ENCODE measurements around the gene CEP135. TPM values are rescaled to one million over a fixed set of nuclear protein-coding genes. Genes with fewer than 3 reads are reported as not detected.

The CEP135 gene
- total RNA-seq, 4 donors from 2014 or later, result 0.71 to 1.3 (median 1.1) TPM

DNA sequence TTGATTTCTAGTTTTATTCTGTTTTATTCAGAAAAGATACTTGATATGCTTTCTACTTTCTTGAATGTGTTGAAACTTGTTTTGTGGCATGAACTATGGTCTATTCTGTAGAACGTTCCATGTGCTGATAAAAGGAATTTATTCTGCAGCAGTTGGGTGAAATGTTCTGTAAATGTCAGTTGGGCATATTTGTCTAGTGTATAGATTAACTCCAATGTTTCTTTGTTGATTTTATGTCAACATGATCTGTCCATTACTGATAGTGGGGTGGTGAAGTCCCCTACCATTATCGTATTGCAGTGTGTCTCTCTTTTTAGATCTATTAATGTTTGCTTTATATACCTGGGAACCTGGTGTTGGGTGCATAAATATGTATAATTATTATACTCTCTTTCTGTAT, 55.5 kb downstream of the CEP135 start:
- no peak overlapping the region for H3K27ac ChIP-seq
- intact Hi-C loops (cut with DNase I; ENCODE audit: low total_unique reads), result no loop called here
- TF ChIP-seq, protein P1, sequence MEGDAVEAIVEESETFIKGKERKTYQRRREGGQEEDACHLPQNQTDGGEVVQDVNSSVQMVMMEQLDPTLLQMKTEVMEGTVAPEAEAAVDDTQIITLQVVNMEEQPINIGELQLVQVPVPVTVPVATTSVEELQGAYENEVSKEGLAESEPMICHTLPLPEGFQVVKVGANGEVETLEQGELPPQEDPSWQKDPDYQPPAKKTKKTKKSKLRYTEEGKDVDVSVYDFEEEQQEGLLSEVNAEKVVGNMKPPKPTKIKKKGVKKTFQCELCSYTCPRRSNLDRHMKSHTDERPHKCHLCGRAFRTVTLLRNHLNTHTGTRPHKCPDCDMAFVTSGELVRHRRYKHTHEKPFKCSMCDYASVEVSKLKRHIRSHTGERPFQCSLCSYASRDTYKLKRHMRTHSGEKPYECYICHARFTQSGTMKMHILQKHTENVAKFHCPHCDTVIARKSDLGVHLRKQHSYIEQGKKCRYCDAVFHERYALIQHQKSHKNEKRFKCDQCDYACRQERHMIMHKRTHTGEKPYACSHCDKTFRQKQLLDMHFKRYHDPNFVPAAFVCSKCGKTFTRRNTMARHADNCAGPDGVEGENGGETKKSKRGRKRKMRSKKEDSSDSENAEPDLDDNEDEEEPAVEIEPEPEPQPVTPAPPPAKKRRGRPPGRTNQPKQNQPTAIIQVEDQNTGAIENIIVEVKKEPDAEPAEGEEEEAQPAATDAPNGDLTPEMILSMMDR (IDR thresholded peaks at IDR 0.05 in 4 of 5, conservative IDR thresholded peaks at IDR 0.05 in 1 of 5), result no peak
- no peak for TF ChIP-seq POLR2A (IDR thresholded peaks at IDR 0.05)
- H3K4me1 ChIP-seq, result no peaks in the 10 kb centered on the region
- no peak overlapping the region for H3K4me3 ChIP-seq
- DNase-seq (no peak), ATAC-seq (no peak)
- peaks cover 0 to 11% of the 10 kb centered on the region in 2 donors for H3K36me3 ChIP-seq
- H3K9me3 ChIP-seq, result no peaks in the 10 kb centered on the region
- in situ Hi-C loops (cut with MboI; ENCODE audit: low sequenced_read_pairs in 4 of 4), result no loop called here
- H3K27me3 ChIP-seq, result no peaks in the 10 kb centered on the region

DNA sequence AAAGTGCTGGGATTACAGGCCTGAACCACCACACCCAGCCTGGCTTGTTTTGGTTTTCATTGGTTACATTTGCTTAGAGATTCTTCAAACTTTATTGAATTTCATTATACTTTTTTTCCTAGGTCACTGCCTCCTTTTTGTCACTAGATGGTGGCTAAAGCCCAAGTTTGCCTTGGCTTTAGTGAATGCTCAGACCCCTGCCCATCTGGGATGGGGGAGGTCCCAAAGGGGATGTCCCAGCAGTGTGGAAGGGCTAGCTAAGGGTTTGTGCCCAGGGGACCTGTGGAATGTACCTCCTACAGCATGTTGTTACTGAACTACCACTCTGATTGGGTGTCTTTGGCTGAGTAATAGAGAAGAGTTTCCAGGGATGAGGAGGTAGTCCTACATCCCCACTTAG, 58.4 kb downstream of the CEP135 start:
- no peak overlapping the region for H3K4me3 ChIP-seq
- no peak overlapping the region for H3K27ac ChIP-seq
- no peak for DNase-seq
- no peaks in the 10 kb centered on the region for H3K36me3 ChIP-seq
- no peak for ATAC-seq
- TF ChIP-seq, protein P1 (IDR thresholded peaks at IDR 0.05 in 4 of 5, conservative IDR thresholded peaks at IDR 0.05 in 1 of 5), result no peak
- no peak for TF ChIP-seq POLR2A (IDR thresholded peaks at IDR 0.05)
- intact Hi-C loops (cut with DNase I; ENCODE audit: low total_unique reads), result no loop called here
- no peaks in the 10 kb centered on the region for H3K9me3 ChIP-seq
- no peaks in the 10 kb centered on the region for H3K27me3 ChIP-seq
- in situ Hi-C loops (cut with MboI; ENCODE audit: low sequenced_read_pairs in 4 of 4), result no loop called here
- no peaks in the 10 kb centered on the region for H3K4me1 ChIP-seq

DNA sequence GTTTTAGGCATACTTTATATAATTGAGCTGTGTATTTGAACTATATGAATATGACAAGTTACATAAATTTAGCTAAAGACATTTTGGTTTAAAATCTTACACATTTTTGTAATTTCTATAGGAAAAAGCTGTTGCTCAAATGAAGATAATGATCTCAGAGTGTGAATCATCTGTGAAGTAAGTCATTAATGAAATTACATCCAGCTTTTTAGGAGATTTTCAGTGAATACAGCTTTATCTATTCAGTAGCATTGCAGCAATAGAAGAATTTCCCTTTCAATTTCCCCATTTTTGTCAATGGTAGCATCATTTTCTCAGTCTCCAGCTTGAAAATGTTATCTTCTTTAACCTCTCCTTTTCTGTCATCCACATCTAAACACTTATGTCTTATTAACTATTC, 59.5 kb downstream of the CEP135 start:
- TF ChIP-seq POLR2A (IDR thresholded peaks at IDR 0.05), result no peak
- TF ChIP-seq, protein P1 (IDR thresholded peaks at IDR 0.05 in 4 of 5, conservative IDR thresholded peaks at IDR 0.05 in 1 of 5), result no peak
- Histone ChIP-seq H3K27ac (no peak overlapping the region), H3K36me3 (peaks cover 0 to 5% of the 10 kb centered on the region in 2 donors), H3K9me3 (no peaks in the 10 kb centered on the region), H3K27me3 (no peaks in the 10 kb centered on the region), H3K4me1 (no peaks in the 10 kb centered on the region), H3K4me3 (no peak overlapping the region)
- in situ Hi-C loops (cut with MboI; ENCODE audit: low sequenced_read_pairs in 4 of 4) (no loop called here), intact Hi-C loops (cut with DNase I; ENCODE audit: low total_unique reads) (no loop called here)
- DNase-seq, result no peak
- ATAC-seq, result no peak

DNA sequence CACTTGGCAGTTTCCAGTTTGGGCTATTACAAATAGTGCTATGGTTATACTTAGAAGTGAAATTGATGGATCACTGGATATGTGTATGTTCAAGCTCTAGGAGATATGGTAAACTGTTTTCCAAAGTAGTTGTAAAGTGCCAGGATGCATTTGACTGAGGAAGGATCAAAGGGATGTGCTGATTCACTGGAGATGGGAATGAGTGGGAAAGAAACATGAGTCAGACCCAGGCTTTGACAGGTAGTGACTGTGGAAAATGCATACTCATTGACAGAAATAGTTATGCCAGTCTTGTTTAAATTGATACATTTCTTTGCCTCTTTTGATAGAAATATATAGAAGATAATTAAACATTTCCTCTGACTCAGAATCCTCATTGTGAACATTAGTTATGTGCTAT, 77.9 kb downstream of the CEP135 start:
- H3K4me1 ChIP-seq, result no peaks in the 10 kb centered on the region
- ATAC-seq, result no peak
- in situ Hi-C loops (cut with MboI; ENCODE audit: low sequenced_read_pairs in 4 of 4), result no loop called here

More for the DNA sequence above, 77.9 kb downstream of the CEP135 start:
- Histone ChIP-seq H3K4me3 (no peak overlapping the region), H3K27ac (no peak overlapping the region), H3K27me3 (no peaks in the 10 kb centered on the region), H3K9me3 (no peaks in the 10 kb centered on the region), H3K36me3 (peaks cover 0 to 11% of the 10 kb centered on the region in 2 donors)
- no peak for TF ChIP-seq POLR2A (IDR thresholded peaks at IDR 0.05)
- TF ChIP-seq, protein P1 (IDR thresholded peaks at IDR 0.05 in 4 of 5, conservative IDR thresholded peaks at IDR 0.05 in 1 of 5), result no peak
- intact Hi-C loops (cut with DNase I; ENCODE audit: low total_unique reads), result no loop called here
- no peak for DNase-seq

Data from gastrocnemius medialis (tissue), 4 donors.